HG03575 (cell line): ENCODE results near the gene ICOS.
"Not testable (repeated sequence)": the region's sequence is repeated elsewhere in the genome, so short reads cannot be mapped to it uniquely, and the experiment has no call there.

Experiments used
- ATAC-seq: cut with Tn5 transposase; IDR thresholded peaks from one replicate; pipeline ENCODE4 v1.9.1; 2021; ENCODE audit not compliant: unreplicated experiment, insufficient number of reproducible peaks, low FRiP score; ENCODE audit errors: extremely low read depth

Gene ICOS

GRCh38 chr2:203914546-203915182, 21.9 kb upstream of the ICOS start:
- ATAC-seq, result no peak

- ATAC-seq, result no peak
Observed at GRCh38 chr2:203915256-203915655, 21.3 kb upstream of the ICOS start.

- ATAC-seq, result no peak
Observed at GRCh38 chr2:203916756-203917155, 19.8 kb upstream of the ICOS start.

GRCh38 chr2:203918264-203918663, 18.3 kb upstream of the ICOS start:
- no peak for ATAC-seq

- ATAC-seq, result no peak
Observed at GRCh38 chr2:203918839-203919238, 17.7 kb upstream of the ICOS start.

GRCh38 chr2:203925512-203926158, 10.9 kb upstream of the ICOS start:
- ATAC-seq, result no peak

GRCh38 chr2:203928849-203929248, 7.7 kb upstream of the ICOS start:
- ATAC-seq, result no peak

- not testable (repeated sequence) for ATAC-seq
Observed at GRCh38 chr2:203931262-203931661, 5.3 kb upstream of the ICOS start.

GRCh38 chr2:203934041-203934492, 2.5 kb upstream of the ICOS start:
- ATAC-seq, result no peak

GRCh38 chr2:203934711-203935438, 1.7 kb upstream of the ICOS start:
- no peak for ATAC-seq

GRCh38 chr2:203935568-203935967, 995 bp upstream of the ICOS start:
- ATAC-seq, result no peak

- ATAC-seq, result no peak
Observed at GRCh38 chr2:203936949-203937348, 386 bp downstream of the ICOS start.

GRCh38 chr2:203937788-203938187, 1.2 kb downstream of the ICOS start:
- no peak for ATAC-seq

GRCh38 chr2:203940039-203940438, 3.5 kb downstream of the ICOS start:
- ATAC-seq, result no peak

- ATAC-seq, result not testable (repeated sequence)
Observed at GRCh38 chr2:203943493-203944382, 7.2 kb downstream of the ICOS start.

GRCh38 chr2:203948733-203949132, 12.2 kb downstream of the ICOS start:
- ATAC-seq, result no peak

GRCh38 chr2:203949228-203949627, 12.7 kb downstream of the ICOS start:
- no peak for ATAC-seq

- ATAC-seq, result no peak
Observed at GRCh38 chr2:203951366-203951902, 14.9 kb downstream of the ICOS start.

GRCh38 chr2:203959265-203959664, 22.7 kb downstream of the ICOS start:
- no peak for ATAC-seq
